HG02588 (cell line): ENCODE results near the gene GIGYF2.
"Not testable (repeated sequence)": the region's sequence is repeated elsewhere in the genome, so short reads cannot be mapped to it uniquely, and the experiment has no call there.

Source experiments
- ATAC-seq: cut with Tn5 transposase; IDR thresholded peaks from one replicate; pipeline ENCODE4 v1.9.1; 2021; ENCODE audit warnings: mild to moderate bottlenecking, moderate library complexity; ENCODE audit not compliant: unreplicated experiment

GIGYF2 gene

DNA sequence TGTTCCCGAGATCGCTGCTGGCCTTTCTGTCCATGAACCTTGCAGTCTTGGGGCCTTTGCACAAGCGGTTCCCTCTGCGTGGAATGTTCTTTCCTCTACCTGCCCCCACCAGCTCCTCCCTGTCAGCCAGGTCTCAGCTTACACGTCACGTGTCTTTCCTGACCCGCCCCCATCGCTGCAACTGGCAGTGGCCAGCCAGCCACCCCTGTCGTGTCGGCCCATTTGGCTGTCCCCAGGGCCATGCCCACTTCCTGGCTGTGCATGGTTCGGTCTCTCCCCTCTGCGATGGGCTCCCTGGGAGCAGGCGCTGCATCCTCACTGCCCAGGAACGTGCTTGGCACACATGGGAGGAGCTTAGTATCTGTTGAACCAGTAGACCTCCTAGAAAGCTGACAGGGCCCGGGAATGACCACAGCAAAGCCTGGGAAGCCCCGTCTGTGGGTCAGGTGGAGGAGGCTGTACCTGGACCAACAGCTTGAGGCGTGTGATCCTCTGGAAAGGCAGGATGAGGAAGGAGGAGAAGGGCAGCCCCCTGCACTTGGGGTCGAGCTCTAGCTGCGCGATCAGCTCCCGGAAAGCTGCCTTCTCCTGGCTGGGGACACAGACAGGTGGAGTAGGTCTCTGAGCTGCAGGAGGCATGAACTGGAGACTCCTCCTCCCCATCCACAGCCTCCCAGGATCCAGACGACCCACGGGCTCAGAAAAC is 193.9 kb downstream of the GIGYF2 start:
- no peak for ATAC-seq

DNA sequence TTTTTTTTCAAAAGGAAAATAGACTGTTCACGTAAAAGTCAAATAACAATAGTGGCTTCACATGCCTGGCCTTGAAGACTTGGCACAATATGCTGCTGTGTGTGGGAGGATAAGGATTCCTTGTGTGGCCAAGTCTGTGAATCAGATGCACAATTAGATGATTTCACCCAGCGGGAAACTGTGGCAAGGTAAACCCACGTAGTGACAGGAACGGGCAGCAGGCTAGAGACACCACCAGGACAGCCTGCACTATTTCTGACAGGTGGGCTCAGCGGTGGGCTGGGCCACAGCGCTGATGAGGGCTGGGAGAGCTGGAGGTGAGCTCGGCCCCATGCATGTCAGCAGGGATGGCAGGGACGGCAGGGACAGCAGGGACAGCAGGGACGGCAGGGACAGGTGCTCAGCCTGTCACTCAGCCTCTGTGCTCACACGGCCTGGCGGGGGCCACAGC is 194.5 kb downstream of the GIGYF2 start:
- ATAC-seq = no peak

DNA sequence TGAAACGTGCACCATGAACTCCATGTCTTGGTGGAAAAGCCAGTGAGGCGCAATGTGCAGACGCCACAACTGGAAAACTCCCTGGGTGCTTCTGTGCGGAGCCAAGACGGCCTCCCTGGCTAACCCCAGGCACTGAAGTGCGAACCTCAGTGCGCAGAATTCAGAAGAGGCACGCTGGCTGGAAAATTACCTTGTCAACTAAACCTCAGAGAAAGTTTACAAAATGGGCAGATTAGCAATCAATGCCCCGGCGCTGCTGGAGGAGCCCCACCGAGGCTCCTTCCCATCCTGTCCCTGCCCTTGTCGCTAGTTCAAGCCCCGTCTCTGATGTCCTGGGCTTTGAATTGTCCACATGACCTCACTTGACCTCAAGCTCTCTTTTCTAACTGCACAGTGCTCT is 195.1 kb downstream of the GIGYF2 start:
- no peak for ATAC-seq

DNA sequence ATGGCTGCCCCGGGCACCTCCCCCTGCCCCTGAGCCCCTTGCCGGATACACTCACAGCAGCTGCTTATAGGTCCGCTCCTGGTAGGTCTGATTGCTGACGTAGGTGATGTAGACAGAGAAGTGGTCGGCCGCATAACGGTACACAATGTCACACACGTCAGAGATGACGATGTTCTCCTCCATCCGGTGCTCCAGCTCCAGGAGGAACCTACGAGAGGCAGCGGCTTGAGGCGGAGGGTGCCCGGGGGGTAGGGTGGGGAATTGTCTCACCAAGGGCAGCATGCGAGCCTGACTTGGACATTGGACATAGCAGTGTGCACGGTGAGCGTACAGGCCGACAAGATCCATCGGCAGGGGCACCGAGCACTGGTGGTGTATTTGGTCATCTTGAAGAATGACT is 195.7 kb downstream of the GIGYF2 start:
- ATAC-seq = no peak

DNA sequence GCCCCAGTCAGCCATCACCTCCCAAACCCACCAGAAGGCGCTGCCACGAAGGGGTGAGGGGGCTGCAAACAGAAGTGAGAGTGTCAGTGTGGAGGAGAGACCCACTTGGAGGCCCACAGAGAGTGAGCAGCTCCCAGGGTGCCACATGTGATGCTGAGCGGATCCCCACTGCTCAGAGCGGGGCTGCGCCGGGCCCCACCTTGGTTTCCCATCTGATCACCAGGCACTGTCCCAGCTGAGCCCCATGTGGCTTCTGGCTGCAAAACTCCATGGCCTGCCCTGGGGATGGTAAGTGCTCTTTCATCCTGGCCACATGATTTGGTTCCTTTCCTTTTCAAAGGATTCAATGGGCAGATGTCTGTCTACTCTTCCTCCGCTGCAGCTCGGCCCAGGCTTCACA is 196.7 kb downstream of the GIGYF2 start:
- ATAC-seq = no peak

DNA sequence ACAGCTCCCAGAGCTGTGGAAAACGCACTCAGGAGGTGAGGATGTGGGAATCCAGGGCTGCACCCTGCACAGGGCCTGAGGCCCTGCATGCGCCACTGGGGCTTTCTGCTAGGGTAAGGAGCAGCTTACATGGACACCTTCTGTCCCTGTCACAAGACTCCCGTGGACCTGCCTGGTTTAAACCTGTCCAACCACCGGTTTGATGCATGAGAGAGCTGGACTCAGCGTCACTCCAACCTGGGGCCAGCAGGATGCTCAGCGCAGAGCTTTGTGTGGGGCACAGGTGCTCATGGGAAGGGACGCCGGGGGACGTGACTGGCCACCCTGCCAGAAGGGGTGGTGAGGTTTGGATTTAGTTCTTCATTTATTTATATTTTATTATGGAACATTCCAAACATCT is 197.1 kb downstream of the GIGYF2 start:
- no peak for ATAC-seq

DNA sequence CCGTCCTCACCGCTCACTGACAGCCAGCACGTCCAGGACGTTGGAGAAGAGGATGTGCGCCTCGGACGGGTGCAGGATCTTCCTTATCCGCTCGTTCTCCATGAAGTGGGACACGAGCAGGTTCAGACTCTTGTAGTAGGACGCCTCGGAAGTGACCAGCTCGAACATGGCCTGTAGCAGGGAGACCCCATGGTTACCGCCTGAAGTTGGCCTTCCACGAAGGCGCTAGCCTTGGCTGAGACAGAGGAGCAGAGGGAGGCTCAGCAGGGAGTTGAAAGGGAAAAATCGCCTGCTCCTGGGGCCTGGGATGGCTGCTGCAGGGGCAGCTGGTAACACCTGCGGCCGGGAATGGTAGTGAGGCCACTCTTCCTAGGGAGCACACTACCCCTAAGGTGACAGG is 197.6 kb downstream of the GIGYF2 start:
- no peak for ATAC-seq

DNA sequence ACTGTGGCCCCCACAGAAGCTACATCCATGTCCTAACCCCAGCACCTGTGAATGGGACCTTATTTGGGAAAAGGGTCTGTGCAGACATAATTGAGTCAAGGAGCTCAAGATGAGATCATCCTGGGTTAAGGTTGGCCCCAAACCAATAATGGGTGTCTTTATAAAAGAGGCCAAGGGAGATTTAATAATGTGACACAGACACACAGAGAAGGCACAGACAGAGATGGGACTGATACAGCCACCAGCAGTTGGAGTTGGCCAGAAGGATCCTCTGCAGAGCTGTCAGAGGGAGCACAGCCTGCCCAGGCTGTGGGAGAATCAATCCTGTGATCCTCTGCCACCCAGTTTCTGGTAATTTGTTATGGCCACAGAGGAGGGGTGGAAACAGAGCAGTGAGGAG is 199.0 kb downstream of the GIGYF2 start:
- ATAC-seq = no peak

DNA sequence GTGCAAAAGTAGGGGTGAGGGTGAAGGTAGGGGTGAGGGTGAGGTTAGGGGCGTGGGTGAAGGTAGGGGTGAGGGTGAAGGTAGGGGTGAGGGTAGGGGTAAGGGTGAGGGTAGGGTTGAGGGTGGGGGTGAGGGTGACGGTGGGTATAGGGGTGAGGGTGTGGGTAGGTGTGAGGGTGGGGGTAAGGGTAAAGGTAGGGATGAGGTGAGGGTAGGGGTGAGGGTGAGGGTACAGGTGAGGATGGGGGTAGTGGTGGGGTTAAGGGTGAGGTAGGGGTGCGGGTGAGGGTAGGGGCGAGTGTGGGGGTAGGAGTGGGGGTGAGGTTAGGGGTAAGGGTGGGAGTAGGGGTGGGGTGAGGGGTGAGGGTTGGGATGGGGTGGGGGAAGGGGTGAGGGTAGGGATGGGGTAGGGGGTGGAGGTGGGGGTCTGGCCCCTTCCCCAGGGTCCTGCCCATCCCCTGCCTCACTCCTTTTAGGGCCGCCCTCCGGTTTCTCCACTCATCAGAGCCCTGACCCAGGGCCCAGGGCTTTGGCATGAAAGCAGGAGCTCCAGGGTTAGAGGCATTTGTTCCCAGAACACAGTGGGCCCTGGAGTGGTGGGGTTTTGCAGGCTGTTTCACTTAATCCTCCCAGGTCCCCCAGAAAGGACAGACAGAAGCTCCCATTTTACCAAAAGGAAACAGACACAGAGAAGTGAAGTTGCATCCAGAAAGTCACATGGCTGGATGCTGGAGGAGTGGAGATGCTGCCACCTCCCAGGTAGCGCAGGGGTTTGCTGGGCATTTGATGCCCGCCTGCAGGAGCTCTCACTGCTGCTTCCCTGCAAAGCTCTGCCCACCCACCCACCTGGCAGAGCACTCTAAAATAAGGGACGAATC is 199.8 kb downstream of the GIGYF2 start:
- no peak for ATAC-seq

DNA sequence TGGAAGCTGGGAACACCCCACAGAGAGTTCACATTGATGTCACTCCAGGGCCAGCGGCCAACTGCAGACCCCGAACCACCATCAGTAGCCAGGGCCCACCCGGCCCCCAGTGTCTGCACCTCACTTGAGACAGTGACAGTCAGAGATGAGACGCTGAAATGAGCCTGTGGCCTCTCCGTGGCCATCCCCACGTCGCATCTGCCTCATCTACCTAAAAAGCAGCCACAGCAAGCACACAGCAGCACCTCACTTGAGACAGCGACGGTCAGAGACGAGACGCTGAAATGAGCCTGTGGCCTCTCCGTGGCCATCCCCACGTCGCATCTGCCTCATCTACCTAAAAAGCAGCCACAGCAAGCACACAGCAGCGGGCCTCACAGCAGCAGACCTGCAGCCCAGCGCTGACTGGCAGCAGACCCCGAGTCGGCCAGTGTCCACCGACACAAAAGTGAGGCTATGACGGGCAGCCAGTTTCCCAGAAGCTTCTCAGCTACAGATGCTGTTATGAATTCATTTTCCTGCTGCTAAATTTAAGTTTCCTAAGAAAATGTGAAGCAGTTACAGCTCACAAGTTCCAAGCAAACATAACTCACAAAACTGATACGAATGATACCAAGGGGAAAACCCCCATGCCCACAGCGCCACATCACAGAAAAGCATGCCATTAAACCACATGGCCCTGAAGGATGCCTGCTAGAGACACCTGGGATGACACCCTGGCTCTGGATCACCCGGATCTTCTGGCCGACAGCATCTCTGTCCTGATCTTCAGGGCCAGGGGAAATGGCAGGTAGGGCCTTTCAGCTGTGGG is 200.7 kb downstream of the GIGYF2 start:
- no peak for ATAC-seq

DNA sequence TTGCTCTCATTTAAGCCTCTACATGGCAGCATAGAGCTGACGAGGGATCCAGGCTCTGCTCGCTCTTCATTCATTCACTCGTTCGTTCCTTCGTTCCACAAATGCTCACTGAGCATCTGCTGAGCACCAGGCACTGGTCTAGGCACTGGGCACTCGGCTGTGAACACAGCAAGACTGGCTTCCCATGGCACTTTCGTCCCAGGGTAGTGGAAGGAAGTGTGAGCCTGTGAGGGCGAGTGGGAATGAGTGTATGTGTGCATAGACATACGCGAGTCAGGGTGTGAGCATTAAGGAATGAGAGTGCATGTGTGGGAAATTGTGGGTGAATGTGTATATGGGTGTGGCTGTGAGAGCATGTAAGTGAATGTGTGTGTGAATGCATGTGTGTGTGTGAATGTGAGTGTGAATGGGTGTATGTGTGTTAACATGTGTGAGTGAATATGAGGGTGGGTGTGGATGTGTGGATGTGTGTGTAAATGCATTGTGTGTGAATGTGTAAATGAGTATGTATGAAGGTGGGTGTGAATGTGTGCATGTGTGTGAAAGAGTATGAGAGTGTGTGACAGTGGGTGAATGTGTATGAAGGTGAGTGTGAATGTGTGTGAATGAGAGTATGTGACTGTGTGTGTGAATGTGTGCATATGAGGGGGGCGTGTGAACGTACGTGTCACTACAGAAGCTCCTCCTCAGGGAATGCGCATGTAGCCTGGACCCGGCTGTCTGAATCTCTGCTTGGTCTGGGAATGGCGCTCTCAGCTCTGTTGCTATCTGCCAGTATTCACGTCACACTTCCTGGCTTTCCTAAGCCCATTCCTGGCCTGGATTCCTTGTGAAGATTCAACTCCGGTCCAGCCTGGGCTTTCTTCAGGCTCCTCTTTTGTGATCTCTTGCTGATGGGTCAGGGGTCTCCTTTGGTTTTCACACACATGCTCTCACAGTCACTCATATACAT is 201.7 kb downstream of the GIGYF2 start:
- no peak for ATAC-seq

DNA sequence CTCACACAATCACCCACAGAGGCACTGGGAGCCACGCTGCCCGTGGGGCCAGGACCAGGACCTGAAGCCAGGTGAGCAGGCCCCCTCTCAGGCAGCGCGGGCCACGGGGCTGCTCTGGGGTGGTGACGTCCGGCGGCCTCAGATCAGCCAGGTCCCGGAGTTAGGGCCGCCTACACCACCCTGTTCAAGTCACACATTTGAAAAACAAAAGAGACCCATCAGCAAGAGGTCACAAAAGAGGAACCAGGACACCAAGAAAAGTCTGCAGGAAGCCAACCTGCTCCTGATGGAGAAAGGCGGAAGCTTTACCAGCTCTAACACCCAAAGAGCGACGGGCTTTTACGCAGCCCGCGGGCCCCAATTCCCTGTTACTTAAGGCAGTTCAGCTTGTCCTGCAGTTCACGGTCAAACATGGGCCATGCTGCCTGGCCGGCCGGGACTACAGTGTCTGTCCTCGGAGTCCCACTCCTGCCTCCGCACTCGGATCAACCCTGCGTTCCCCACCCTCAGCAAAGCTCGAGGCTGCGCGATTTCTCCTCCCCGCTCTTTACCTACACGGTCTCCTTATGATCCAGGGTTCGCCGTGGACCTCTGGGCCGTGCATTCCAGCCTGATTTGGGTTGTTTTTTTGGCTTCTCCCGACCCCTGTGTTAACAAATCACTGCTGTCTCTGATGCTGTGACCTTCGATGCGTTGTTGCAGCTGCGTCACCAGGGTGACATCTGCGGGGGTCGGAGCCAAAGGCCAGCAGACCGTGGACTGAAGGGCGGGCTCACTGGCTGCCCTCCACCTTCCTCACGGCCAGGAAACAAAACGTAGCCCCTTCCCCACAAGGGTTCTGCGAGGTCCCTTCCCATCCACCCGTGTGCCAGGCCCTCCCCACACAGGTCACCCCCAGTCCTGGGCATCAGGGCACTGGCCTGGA is 203.9 kb downstream of the GIGYF2 start:
- no peak for ATAC-seq

DNA sequence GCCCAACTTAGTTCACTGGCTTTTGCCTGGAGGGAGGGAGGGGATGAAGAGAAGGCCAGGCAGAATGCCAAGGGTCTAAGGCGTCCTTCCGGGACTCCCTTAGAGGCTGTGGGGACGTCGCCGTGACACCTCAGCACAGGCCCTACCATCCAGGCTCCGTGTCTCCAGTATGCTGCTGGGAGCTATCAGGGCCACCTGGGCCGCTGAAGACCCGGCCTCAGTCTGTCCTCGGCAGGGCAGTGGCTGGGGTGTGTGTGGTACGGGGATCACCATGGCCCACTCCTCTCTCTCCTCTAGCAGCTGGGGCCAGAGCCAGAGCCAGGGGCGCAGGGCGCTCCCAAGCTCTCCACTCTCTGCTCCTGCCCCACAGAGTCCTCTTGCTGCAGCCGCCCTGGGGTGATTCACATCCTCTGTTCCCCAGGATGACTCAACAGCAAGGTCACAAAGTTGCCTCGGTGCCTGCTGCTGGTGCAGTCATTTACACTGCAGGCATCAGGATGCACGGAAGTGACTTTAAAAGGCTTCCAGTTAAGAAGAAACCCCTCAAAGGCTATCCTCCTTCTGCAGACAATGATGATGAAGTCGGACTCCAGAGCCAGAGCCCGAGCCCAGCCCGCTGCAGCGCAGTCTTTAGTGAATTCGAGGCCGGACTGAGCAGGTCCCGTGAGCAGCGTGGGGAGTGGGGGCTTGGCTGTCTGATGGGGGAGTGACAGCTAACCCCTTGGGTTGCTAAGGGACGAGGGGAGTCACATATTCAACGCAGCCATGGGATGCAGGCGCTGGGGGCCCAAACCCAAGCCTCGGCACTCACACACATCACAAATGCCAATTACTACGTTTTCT is 204.8 kb downstream of the GIGYF2 start:
- no peak for ATAC-seq

DNA sequence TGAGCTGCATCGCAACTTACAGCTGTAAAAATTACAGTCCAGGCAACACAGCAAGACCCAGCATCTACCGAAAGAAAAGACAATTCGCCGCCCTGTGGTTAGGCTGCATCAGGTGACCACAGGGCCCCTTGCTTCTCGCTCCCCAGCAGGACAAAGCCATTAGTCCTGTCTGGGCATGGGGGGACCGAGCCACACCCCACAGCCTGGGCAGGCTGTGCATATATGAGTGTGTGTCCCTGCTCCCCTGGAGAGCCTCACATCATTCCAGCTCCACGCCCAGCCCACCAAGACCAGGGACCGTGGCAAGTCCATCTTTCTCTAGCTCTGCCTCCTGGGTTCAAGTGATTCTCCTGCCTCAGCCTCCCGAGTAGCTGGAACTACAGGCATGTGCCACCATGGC is 206.9 kb downstream of the GIGYF2 start:
- no peak for ATAC-seq

DNA sequence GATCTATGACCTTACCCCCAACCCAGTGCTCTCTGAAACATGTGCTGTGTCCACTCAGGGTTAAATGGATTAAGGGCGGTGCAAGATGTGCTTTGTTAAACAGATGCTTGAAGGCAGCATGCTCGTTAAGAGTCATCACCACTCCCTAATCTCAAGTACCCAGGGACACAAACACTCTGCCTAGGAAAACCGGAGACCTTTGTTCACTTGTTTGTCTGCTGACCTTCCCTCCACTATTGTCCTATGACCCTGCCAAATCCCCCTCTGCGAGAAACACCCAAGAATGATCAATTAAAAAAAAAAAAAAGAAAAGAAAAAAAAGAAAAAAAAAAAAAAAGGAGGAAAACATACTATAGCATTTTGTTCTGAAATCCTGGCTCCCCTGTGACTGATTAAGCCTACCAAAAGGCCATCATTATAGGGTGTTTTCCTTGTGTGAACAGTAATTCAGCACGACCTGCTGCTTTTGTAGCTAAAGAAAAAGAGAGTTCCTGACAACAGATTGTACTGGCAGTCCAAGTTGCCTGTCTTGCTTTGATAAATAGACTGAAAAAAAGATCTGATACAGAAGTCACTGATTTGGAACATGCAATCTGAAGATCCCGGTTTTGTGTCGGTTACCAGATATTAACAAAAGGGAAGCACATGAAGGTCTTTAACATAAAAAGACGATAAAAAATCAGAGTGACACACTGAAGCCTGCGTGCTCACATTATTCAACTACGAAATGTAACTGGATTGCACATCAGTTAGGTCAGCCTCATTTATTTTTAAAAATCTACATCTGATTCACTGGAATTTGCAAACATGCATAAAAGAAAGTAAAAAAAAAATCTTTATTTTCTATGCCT is 210.0 kb downstream of the GIGYF2 start:
- not testable (repeated sequence) for ATAC-seq

DNA sequence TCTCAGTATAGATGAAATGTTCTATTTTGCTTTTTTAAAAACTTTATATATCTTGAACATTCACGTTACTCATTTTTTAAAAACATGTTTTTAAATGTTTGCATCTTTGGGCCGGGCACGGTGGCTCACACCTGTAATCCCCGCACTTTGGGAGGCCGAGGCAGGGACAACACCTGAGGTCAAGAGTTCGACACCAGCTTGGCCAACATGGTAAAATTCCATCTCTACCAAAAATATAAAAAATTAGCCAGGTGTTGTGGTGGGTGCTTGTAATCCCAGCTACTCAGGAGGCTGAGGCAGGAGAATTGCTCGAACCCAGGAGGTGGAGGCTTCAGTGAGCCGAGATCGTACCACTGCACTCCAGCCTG is 210.6 kb downstream of the GIGYF2 start:
- not testable (repeated sequence) for ATAC-seq

DNA sequence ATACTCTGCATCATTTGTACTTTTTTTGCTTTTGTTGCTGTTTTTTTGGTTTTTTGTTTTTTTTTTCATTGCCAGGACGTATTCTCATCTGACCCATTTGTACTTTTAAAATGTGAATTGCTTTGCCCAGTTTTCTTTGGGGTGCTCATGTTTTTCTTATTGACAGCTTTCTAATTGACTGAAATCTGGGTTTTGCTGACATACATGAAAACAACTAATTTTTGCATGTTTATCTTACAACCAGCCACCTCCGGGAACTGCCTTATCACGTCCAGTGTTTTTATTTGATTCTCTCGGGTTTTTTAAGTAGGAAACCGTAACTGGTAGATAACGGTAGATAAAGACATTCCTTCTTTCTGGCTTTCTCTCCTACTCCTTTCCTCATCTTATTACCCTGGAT is 211.6 kb downstream of the GIGYF2 start:
- no peak for ATAC-seq
